ENCODE data around the gene ASXL2. TPM values are rescaled to one million over a fixed set of nuclear protein-coding genes. Genes with fewer than 3 reads are reported as not detected.

The ASXL2 gene
- total and polyA plus RNA-seq, 2 of the 13 experiments (the other 11 are each of a cell fraction or from before 2014, with no cell fraction given): 12.1 to 19.2 TPM

DNA sequence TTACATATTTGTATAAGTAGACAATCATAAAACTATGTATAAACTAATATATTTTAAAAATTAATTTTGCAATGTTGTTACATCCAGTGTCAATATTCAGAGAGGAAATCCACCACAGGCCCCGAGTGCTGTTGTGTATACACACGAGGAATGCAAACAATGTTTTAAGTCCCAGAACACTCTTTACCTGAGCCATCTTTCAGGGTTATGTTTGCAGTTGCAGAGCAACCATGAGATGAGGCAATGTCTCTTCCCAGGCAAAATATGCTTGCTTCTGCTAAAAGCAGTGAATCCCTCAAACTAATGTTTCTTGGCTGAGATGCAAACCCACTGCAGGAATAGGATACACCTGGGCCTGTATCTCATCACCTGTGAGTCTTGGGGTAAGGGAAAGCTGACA, 91.3 kb downstream of the ASXL2 start (continued):
- TF ChIP-seq, protein P1, sequence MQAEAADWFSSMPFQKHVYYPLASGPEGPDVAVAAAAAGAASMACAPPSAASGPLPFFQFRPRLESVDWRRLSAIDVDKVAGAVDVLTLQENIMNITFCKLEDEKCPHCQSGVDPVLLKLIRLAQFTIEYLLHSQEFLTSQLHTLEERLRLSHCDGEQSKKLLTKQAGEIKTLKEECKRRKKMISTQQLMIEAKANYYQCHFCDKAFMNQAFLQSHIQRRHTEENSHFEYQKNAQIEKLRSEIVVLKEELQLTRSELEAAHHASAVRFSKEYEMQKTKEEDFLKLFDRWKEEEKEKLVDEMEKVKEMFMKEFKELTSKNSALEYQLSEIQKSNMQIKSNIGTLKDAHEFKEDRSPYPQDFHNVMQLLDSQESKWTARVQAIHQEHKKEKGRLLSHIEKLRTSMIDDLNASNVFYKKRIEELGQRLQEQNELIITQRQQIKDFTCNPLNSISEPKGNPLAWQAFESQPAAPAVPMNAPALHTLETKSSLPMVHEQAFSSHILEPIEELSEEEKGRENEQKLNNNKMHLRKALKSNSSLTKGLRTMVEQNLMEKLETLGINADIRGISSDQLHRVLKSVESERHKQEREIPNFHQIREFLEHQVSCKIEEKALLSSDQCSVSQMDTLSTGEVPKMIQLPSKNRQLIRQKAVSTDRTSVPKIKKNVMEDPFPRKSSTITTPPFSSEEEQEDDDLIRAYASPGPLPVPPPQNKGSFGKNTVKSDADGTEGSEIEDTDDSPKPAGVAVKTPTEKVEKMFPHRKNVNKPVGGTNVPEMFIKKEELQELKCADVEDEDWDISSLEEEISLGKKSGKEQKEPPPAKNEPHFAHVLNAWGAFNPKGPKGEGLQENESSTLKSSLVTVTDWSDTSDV (CRISPR knock-in tag; IDR thresholded peaks at IDR 0.05): no peak
- TF ChIP-seq ZNF460 (CRISPR knock-in tag; IDR thresholded peaks at IDR 0.05; ENCODE audit: borderline replicate concordance) (no peak), ZNF34 (CRISPR knock-in tag; IDR thresholded peaks at IDR 0.05; ENCODE audit: borderline replicate concordance) (no peak), REL (CRISPR knock-in tag; conservative IDR thresholded peaks at IDR 0.05) (no peak), KLF15 (CRISPR knock-in tag; IDR thresholded peaks at IDR 0.05; ENCODE audit: borderline replicate concordance) (no peak), ZSCAN9 (CRISPR knock-in tag; IDR thresholded peaks at IDR 0.05; ENCODE audit: borderline replicate concordance) (peak; percentile 88), ZMYM4 (CRISPR knock-in tag; IDR thresholded peaks at IDR 0.05) (peak; percentile 73), HDAC2 (CRISPR knock-in tag; IDR thresholded peaks at IDR 0.05) (peak; percentile 96), TRIM24 (CRISPR knock-in tag; IDR thresholded peaks at IDR 0.05) (no peak), CREB1 (IDR thresholded peaks at IDR 0.05) (no peak), CREB1 (CRISPR knock-in tag; IDR thresholded peaks at IDR 0.05) (peak; percentile 48; the same call in 1 of the 2 replicates), PLRG1 (conservative IDR thresholded peaks at IDR 0.05) (no peak), SAP130 (CRISPR knock-in tag; IDR thresholded peaks at IDR 0.05; ENCODE audit: low read depth) (peak; percentile 88), SRY (CRISPR knock-in tag; IDR thresholded peaks at IDR 0.05) (no peak)
- TF ChIP-seq, protein P2, sequence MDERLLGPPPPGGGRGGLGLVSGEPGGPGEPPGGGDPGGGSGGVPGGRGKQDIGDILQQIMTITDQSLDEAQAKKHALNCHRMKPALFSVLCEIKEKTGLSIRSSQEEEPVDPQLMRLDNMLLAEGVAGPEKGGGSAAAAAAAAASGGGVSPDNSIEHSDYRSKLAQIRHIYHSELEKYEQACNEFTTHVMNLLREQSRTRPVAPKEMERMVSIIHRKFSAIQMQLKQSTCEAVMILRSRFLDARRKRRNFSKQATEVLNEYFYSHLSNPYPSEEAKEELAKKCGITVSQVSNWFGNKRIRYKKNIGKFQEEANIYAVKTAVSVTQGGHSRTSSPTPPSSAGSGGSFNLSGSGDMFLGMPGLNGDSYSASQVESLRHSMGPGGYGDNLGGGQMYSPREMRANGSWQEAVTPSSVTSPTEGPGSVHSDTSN (CRISPR knock-in tag; IDR thresholded peaks at IDR 0.05): no peak
- TF ChIP-seq, protein P3, sequence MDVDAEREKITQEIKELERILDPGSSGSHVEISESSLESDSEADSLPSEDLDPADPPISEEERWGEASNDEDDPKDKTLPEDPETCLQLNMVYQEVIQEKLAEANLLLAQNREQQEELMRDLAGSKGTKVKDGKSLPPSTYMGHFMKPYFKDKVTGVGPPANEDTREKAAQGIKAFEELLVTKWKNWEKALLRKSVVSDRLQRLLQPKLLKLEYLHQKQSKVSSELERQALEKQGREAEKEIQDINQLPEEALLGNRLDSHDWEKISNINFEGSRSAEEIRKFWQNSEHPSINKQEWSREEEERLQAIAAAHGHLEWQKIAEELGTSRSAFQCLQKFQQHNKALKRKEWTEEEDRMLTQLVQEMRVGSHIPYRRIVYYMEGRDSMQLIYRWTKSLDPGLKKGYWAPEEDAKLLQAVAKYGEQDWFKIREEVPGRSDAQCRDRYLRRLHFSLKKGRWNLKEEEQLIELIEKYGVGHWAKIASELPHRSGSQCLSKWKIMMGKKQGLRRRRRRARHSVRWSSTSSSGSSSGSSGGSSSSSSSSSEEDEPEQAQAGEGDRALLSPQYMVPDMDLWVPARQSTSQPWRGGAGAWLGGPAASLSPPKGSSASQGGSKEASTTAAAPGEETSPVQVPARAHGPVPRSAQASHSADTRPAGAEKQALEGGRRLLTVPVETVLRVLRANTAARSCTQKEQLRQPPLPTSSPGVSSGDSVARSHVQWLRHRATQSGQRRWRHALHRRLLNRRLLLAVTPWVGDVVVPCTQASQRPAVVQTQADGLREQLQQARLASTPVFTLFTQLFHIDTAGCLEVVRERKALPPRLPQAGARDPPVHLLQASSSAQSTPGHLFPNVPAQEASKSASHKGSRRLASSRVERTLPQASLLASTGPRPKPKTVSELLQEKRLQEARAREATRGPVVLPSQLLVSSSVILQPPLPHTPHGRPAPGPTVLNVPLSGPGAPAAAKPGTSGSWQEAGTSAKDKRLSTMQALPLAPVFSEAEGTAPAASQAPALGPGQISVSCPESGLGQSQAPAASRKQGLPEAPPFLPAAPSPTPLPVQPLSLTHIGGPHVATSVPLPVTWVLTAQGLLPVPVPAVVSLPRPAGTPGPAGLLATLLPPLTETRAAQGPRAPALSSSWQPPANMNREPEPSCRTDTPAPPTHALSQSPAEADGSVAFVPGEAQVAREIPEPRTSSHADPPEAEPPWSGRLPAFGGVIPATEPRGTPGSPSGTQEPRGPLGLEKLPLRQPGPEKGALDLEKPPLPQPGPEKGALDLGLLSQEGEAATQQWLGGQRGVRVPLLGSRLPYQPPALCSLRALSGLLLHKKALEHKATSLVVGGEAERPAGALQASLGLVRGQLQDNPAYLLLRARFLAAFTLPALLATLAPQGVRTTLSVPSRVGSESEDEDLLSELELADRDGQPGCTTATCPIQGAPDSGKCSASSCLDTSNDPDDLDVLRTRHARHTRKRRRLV (CRISPR knock-in tag; IDR thresholded peaks at IDR 0.05): no peak
- TF ChIP-seq, protein P4, sequence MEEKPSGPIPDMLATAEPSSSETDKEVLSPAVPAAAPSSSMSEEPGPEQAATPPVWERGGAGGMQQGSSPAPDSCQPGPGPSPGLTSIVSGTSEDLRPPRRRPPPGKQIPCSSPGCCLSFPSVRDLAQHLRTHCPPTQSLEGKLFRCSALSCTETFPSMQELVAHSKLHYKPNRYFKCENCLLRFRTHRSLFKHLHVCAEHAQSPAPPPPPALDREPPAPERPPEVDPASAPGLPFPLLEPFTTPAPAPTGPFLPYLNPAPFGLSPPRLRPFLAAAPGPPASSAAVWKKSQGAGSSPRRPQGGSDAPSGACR (CRISPR knock-in tag; IDR thresholded peaks at IDR 0.05): no peak
- TF ChIP-seq, protein P5, sequence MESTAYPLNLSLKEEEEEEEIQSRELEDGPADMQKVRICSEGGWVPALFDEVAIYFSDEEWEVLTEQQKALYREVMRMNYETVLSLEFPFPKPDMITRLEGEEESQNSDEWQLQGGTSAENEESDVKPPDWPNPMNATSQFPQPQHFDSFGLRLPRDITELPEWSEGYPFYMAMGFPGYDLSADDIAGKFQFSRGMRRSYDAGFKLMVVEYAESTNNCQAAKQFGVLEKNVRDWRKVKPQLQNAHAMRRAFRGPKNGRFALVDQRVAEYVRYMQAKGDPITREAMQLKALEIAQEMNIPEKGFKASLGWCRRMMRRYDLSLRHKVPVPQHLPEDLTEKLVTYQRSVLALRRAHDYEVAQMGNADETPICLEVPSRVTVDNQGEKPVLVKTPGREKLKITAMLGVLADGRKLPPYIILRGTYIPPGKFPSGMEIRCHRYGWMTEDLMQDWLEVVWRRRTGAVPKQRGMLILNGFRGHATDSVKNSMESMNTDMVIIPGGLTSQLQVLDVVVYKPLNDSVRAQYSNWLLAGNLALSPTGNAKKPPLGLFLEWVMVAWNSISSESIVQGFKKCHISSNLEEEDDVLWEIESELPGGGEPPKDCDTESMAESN (CRISPR knock-in tag; conservative IDR thresholded peaks at IDR 0.05): no peak
- TF ChIP-seq, protein P6, sequence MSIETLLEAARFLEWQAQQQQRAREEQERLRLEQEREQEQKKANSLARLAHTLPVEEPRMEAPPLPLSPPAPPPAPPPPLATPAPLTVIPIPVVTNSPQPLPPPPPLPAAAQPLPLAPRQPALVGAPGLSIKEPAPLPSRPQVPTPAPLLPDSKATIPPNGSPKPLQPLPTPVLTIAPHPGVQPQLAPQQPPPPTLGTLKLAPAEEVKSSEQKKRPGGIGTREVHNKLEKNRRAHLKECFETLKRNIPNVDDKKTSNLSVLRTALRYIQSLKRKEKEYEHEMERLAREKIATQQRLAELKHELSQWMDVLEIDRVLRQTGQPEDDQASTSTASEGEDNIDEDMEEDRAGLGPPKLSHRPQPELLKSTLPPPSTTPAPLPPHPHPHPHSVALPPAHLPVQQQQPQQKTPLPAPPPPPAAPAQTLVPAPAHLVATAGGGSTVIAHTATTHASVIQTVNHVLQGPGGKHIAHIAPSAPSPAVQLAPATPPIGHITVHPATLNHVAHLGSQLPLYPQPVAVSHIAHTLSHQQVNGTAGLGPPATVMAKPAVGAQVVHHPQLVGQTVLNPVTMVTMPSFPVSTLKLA (IDR thresholded peaks at IDR 0.05): no peak
